Sigmoid colon (tissue), 7 donors: Measurements from ENCODE around the gene PHACTR3. TPM values are rescaled to one million over a fixed set of nuclear protein-coding genes. Genes with fewer than 3 reads are reported as not detected.

ENCODE experiments used
- DNase-seq: peaks from one replicate; pipeline ENCODE4 v3.0.0-alpha.2; 2019
- H3K27ac ChIP-seq, 4 donors: fragments of 200-600 bp; sonication (generic); one replicate each; pipeline ENCODE4 v1.5.1; 2016 to 2019; ENCODE audit warnings: mild to moderate bottlenecking in 1 of 4
- H3K27me3 ChIP-seq, 3 donors: fragments of 200-600 bp; sonication (generic); one replicate each; pipeline ENCODE4 v1.5.1; 2019; ENCODE audit warnings: mild to moderate bottlenecking in 1 of 3
- H3K36me3 ChIP-seq, 4 donors: fragments of 200-600 bp; sonication (generic); one replicate each; pipeline ENCODE4 v1.5.1; 2016 to 2019
- H3K4me1 ChIP-seq, 4 donors: fragments of 200-600 bp; sonication (generic); one replicate each; pipeline ENCODE4 v1.5.1; 2017 to 2019
- H3K4me3 ChIP-seq, 4 donors: fragments of 200-600 bp; sonication (generic); one replicate each; pipeline ENCODE4 v1.5.1; 2017 to 2019; ENCODE audit warnings: mild to moderate bottlenecking in 2 of 4, moderate library complexity in 1 of 4
- H3K9me3 ChIP-seq, 4 donors: fragments of 200-600 bp in 3 of 4; sonication (generic) in 3 of 4; one replicate each; pipeline versions ENCODE4 v1.5.1 to v1.6.1; 2013 to 2019
- CTCF ChIP-seq, 4 experiments: fragments of 450-650 bp in 3 of 4; fragments of 200-600 bp in 1 of 4; IDR thresholded peaks; one replicate each; pipeline ENCODE4 v1.5.1; 2016 to 2019; ENCODE audit warnings: antibody characterized with exemption in 4 of 4, mild to moderate bottlenecking in 3 of 4, moderate library complexity in 2 of 4
- EP300 ChIP-seq, 4 donors: sonication (generic); formaldehyde crosslinking; IDR thresholded peaks; one replicate each; pipeline ENCODE4 v1.6.1; 2017; ENCODE audit warnings: antibody characterized with exemption in 4 of 4
- POLR2A ChIP-seq, 2 donors: fragments of 450-650 bp; IDR thresholded peaks; one replicate each; pipeline ENCODE4 v1.6.1; 2016; ENCODE audit warnings: antibody characterized with exemption in 2 of 2, mild to moderate bottlenecking in 2 of 2, moderate library complexity in 2 of 2
- POLR2AphosphoS5 ChIP-seq, 4 donors: sonication (generic); formaldehyde crosslinking; IDR thresholded peaks; one replicate each; pipeline ENCODE4 v1.6.1; 2017; ENCODE audit warnings: antibody characterized with exemption in 4 of 4
- WGBS, 2 donors: extraction: QIAGEN DNeasy Blood & Tissue Kit; methylation state at CpG; one replicate each; pipeline ENCODE4 v1.1.7; 2013; 5-methylcytosine and 5-hydroxymethylcytosine counted together
- intact Hi-C: fragments of 100-400 bp; cut with DNase I; formaldehyde crosslinking; loops from one replicate; pipeline ENCODE4 v1.15.1; 2023
- polyA plus RNA-seq, 3 donors: library from polyadenylated mRNA; stranded (reverse); fragments of 200-250 nt; gene quantifications; one replicate each; pipeline ENCODE4 v1.2.3, GENCODE V29; 2013
- total RNA-seq, 4 donors: library from RNA; depleted of rRNA; stranded (reverse); fragments of >200 nt; gene quantifications; one replicate each; pipeline ENCODE4 v1.1.0, GENCODE V29; 2016
- donor health status: healthy with polysubstance abuse.
- donor health status: Bipolar disorder and iron deficiency.
- donor health status: healthy.

Gene PHACTR3
- total and polyA plus RNA-seq, 7 donors = under 0.01 to 1.5 (median 0.81) TPM

- Histone ChIP-seq H3K4me1 (peaks cover 0 to 18% (median 13%) of the 10 kb centered on the region in 4 donors), H3K36me3 (no peaks in the 10 kb centered on the region), H3K4me3 (peak overlapping the region in 2 of 4 donors; percentile 37 to 40), H3K27ac (no peak overlapping the region), H3K27me3 (peaks cover 15 to 81% (median 42%) of the 10 kb centered on the region in 3 donors), H3K9me3 (no peaks in the 10 kb centered on the region)
- WGBS, 2 donors = 3% methylated on average over 88 of the region's 88 CpGs
- intact Hi-C loops = no loop called here
- TF ChIP-seq EP300 (IDR thresholded peaks at IDR 0.05) (no peak), CTCF (IDR thresholded peaks at IDR 0.05) (no peak), POLR2A (IDR thresholded peaks at IDR 0.05) (no peak), POLR2AphosphoS5 (IDR thresholded peaks at IDR 0.05) (no peak)
- no peak for DNase-seq
These were observed 631 bp downstream of the PHACTR3 start for GRCh38 chr20:59604741-59605600.

- H3K4me3 ChIP-seq = peak overlapping the region in 1 of 4 donors; percentile 37
- no peaks in the 10 kb centered on the region for H3K36me3 ChIP-seq
- no peak for DNase-seq
- peaks cover 0 to 18% (median 13%) of the 10 kb centered on the region in 4 donors for H3K4me1 ChIP-seq
- no peaks in the 10 kb centered on the region for H3K9me3 ChIP-seq
- no peak overlapping the region for H3K27ac ChIP-seq
- TF ChIP-seq POLR2AphosphoS5 (IDR thresholded peaks at IDR 0.05) (no peak), CTCF (IDR thresholded peaks at IDR 0.05) (no peak), POLR2A (IDR thresholded peaks at IDR 0.05) (no peak), EP300 (IDR thresholded peaks at IDR 0.05) (no peak)
- H3K27me3 ChIP-seq = peaks cover 15 to 73% (median 42%) of the 10 kb centered on the region in 3 donors
- intact Hi-C loops = no loop called here
- WGBS, 2 donors = 10 to 12% methylated on average over 26 of the region's 26 CpGs
These were observed 1.4 kb downstream of the PHACTR3 start for GRCh38 chr20:59605601-59606364.

- Histone ChIP-seq H3K4me1 (peaks cover 0 to 18% (median 13%) of the 10 kb centered on the region in 4 donors), H3K36me3 (no peaks in the 10 kb centered on the region), H3K27me3 (peaks cover 15 to 72% (median 42%) of the 10 kb centered on the region in 3 donors), H3K27ac (no peak overlapping the region), H3K9me3 (no peaks in the 10 kb centered on the region), H3K4me3 (no peak overlapping the region)
- intact Hi-C loops = no loop called here
- DNase-seq = no peak
- WGBS, 2 donors = 67 to 74% methylated on average over 4 of the region's 4 CpGs
- TF ChIP-seq CTCF (IDR thresholded peaks at IDR 0.05) = no peak
- TF ChIP-seq POLR2AphosphoS5 (IDR thresholded peaks at IDR 0.05) = no peak
- no peak for TF ChIP-seq POLR2A (IDR thresholded peaks at IDR 0.05)
- TF ChIP-seq EP300 (IDR thresholded peaks at IDR 0.05) = no peak
These were observed 2.2 kb downstream of the PHACTR3 start for GRCh38 chr20:59606566-59606965.

- H3K27me3 ChIP-seq = peaks cover 15 to 59% (median 33%) of the 10 kb centered on the region in 3 donors
- intact Hi-C loops = no loop called here
- no peaks in the 10 kb centered on the region for H3K9me3 ChIP-seq
- no peaks in the 10 kb centered on the region for H3K36me3 ChIP-seq
- no peak overlapping the region for H3K27ac ChIP-seq
- peaks cover 0 to 18% (median 13%) of the 10 kb centered on the region in 4 donors for H3K4me1 ChIP-seq
- no peak overlapping the region for H3K4me3 ChIP-seq
- WGBS, 2 donors = 83 to 86% methylated on average over 6 of the region's 6 CpGs
- TF ChIP-seq EP300 (IDR thresholded peaks at IDR 0.05) = no peak
- TF ChIP-seq CTCF (IDR thresholded peaks at IDR 0.05) = no peak
- no peak for TF ChIP-seq POLR2AphosphoS5 (IDR thresholded peaks at IDR 0.05)
- TF ChIP-seq POLR2A (IDR thresholded peaks at IDR 0.05) = no peak
- no peak for DNase-seq
These were observed 4.1 kb downstream of the PHACTR3 start for GRCh38 chr20:59608396-59608795.
